HepG2 (cell line): ENCODE results near the gene EPO. TPM values are rescaled to one million over a fixed set of nuclear protein-coding genes. Genes with fewer than 3 reads are reported as not detected.
A peak's percentile ranks its signal among the peaks of the same experiment; 100 is the strongest.

Experiments
- ATF2 ChIP-seq: sonication (generic); formaldehyde crosslinking; IDR thresholded peaks from 2 replicates; pipeline ENCODE4 v1.4.0; 2020; ENCODE audit warnings: missing genetic modification reagents
- CREM ChIP-seq, 2 experiments: sonication (generic) in 1 of 2; formaldehyde crosslinking in 1 of 2; IDR thresholded peaks; 2 replicates each; pipeline versions ENCODE4 v1.4.0 to v1.6.1; 2016 to 2020; ENCODE audit warnings: antibody characterized with exemption in 1 of 2, mild to moderate bottlenecking in 1 of 2, missing genetic modification reagents in 1 of 2
- FOXA3 ChIP-seq: IDR thresholded peaks from 2 replicates; pipeline ENCODE4 v1.6.1; 2016; ENCODE audit warnings: missing genetic modification reagents, missing compliant biosample characterization
- FOXO1 ChIP-seq: sonication (generic); formaldehyde crosslinking; IDR thresholded peaks from 2 replicates; pipeline ENCODE4 v1.4.0; 2020; ENCODE audit warnings: missing genetic modification reagents
- HDAC2 ChIP-seq: sonication (generic); formaldehyde crosslinking; IDR thresholded peaks from 2 replicates; pipeline ENCODE4 v1.4.0; 2020; ENCODE audit warnings: missing genetic modification reagents
- HNRNPL ChIP-seq: fragments of 200-400 bp; formaldehyde crosslinking; IDR thresholded peaks from 2 replicates; pipeline ENCODE4 v1.6.1; 2017; ENCODE audit warnings: mild to moderate bottlenecking, low read depth, low read length
- IKZF1 ChIP-seq: fragments of 450-650 bp; IDR thresholded peaks from 2 replicates; pipeline ENCODE4 v1.7.1; 2016
- MAFF ChIP-seq: IDR thresholded peaks from 2 replicates; pipeline ENCODE4 v1.6.1; 2011; ENCODE audit warnings: low read depth, low read length, improper control_type of control experiment
- MXD1 ChIP-seq: sonication (generic); formaldehyde crosslinking; IDR thresholded peaks from 2 replicates; pipeline ENCODE4 v1.4.0; 2020; ENCODE audit warnings: mild to moderate bottlenecking, missing genetic modification reagents
- PBX3 ChIP-seq: sonication (generic); formaldehyde crosslinking; IDR thresholded peaks from 2 replicates; pipeline ENCODE4 v1.8.1; 2023; ENCODE audit warnings: missing genetic modification reagents, inconsistent platforms, borderline replicate concordance
- PCBP1 ChIP-seq: fragments of 200-400 bp; formaldehyde crosslinking; IDR thresholded peaks from 2 replicates; pipeline ENCODE4 v1.6.1; 2017; ENCODE audit warnings: mild to moderate bottlenecking, low read depth, low read length, borderline replicate concordance
- RBAK ChIP-seq: sonication (generic); formaldehyde crosslinking; IDR thresholded peaks from 2 replicates; pipeline ENCODE4 v1.5.1; 2020; ENCODE audit warnings: mild to moderate bottlenecking, missing genetic modification reagents
- SMAD9 ChIP-seq: sonication (generic); formaldehyde crosslinking; IDR thresholded peaks from 2 replicates; pipeline ENCODE4 v1.5.1; 2020; ENCODE audit warnings: mild to moderate bottlenecking, missing genetic modification reagents
- SPEN ChIP-seq: sonication (generic); formaldehyde crosslinking; IDR thresholded peaks from 2 replicates; pipeline ENCODE4 v1.5.1; 2020; ENCODE audit warnings: low read depth, mild to moderate bottlenecking, missing genetic modification reagents
- SRSF1 ChIP-seq: fragments of 200-400 bp; formaldehyde crosslinking; optimal IDR thresholded peaks from 2 replicates; pipeline ENCODE3; 2017; ENCODE audit warnings: mild to moderate bottlenecking, low read depth, low read length, moderate library complexity
- TEAD3 ChIP-seq: optimal IDR thresholded peaks from 2 replicates; pipeline ENCODE3; 2016; ENCODE audit warnings: borderline replicate concordance
- ZBTB7B ChIP-seq: sonication (generic); formaldehyde crosslinking; IDR thresholded peaks from 2 replicates; pipeline ENCODE4 v1.4.0; 2020; ENCODE audit warnings: missing genetic modification reagents
- ZFP36L2 ChIP-seq: sonication (generic); formaldehyde crosslinking; IDR thresholded peaks from 2 replicates; pipeline ENCODE4 v1.4.0; 2020; ENCODE audit warnings: missing genetic modification reagents
- ZNF230 ChIP-seq: sonication (generic); formaldehyde crosslinking; IDR thresholded peaks from 2 replicates; pipeline ENCODE4 v1.4.0; 2020; ENCODE audit warnings: mild to moderate bottlenecking, missing genetic modification reagents
- ZNF282 ChIP-seq: fragments of 450-650 bp; IDR thresholded peaks from 2 replicates; pipeline ENCODE4 v1.6.1; 2018; ENCODE audit not compliant: partially characterized antibody
- ZNF432 ChIP-seq: sonication (generic); formaldehyde crosslinking; IDR thresholded peaks from 2 replicates; pipeline ENCODE4 v1.5.0; 2020; ENCODE audit warnings: missing genetic modification reagents, mild to moderate bottlenecking, borderline replicate concordance
- ZNF446 ChIP-seq: sonication (generic); formaldehyde crosslinking; IDR thresholded peaks from 2 replicates; pipeline ENCODE4 v1.5.0; 2020; ENCODE audit warnings: mild to moderate bottlenecking, missing genetic modification reagents
- ZNF576 ChIP-seq: sonication (generic); formaldehyde crosslinking; IDR thresholded peaks from 2 replicates; pipeline ENCODE4 v1.4.0; 2020; ENCODE audit warnings: mild to moderate bottlenecking, missing genetic modification reagents
- ZNF639 ChIP-seq: conservative IDR thresholded peaks from 2 replicates; pipeline ENCODE4 v1.6.1; 2018; ENCODE audit warnings: missing genetic modification reagents
- ZNF660 ChIP-seq: sonication (generic); formaldehyde crosslinking; IDR thresholded peaks from 2 replicates; pipeline ENCODE4 v1.5.1; 2020; ENCODE audit warnings: mild to moderate bottlenecking, low read depth, missing genetic modification reagents, borderline replicate concordance
- ZNF678 ChIP-seq: sonication (generic); formaldehyde crosslinking; IDR thresholded peaks from 2 replicates; pipeline ENCODE4 v1.4.0; 2020; ENCODE audit warnings: mild to moderate bottlenecking, missing genetic modification reagents
- ZNF850 ChIP-seq: sonication (generic); formaldehyde crosslinking; conservative IDR thresholded peaks from 2 replicates; pipeline ENCODE4 v1.9.0; 2021; ENCODE audit warnings: mild to moderate bottlenecking, missing genetic modification reagents
- ZZZ3 ChIP-seq: sonication (generic); formaldehyde crosslinking; IDR thresholded peaks from 2 replicates; pipeline ENCODE4 v1.4.0; 2020; ENCODE audit warnings: missing genetic modification reagents, mild to moderate bottlenecking, borderline replicate concordance
- polyA plus RNA-seq, 8 experiments: library from polyadenylated mRNA; depleted of rRNA in 3 of 8; stranded (reverse) in 7 of 8; unstranded in 1 of 8; fragments of >200 nt; fragmentation: Illumina TruSeq in 4 of 8; extraction: Trizol in 4 of 8; gene quantifications; 2 replicates each; pipeline versions ENCODE4 v1.2.1 to v1.2.3, GENCODE V29; 2011 to 2016; ENCODE audit warnings: low read depth in 4 of 8, missing spikeins in 1 of 8, mixed read lengths in 1 of 8; ENCODE audit not compliant: insufficient read depth in 1 of 8
- total RNA-seq, 5 experiments: library from RNA; depleted of rRNA; stranded (reverse); fragments of >200 nt; fragmentation: Illumina TruSeq; extraction: Trizol; gene quantifications; 2 replicates each; pipeline ENCODE4 v1.2.3, GENCODE V29; 2016; ENCODE audit warnings: low read depth in 1 of 5

EPO gene
- total and polyA plus RNA-seq, 2 of the 13 experiments (the other 11 are each of a cell fraction or from before 2014, with no cell fraction given) = 10.3 to 25.7 TPM

GRCh38 chr7:100706672-100707311 lies 13.5 kb upstream of the EPO start (continued):
- TF ChIP-seq ZNF282 = no peak
- no peak for TF ChIP-seq ZNF850
- 0 out of 2 replicates have a peak, but pooled peaks have one; percentile 29 for TF ChIP-seq SPEN (CRISPR knock-in tag)
- TF ChIP-seq FOXA3 = peak; percentile 84
- no peak for TF ChIP-seq PBX3 (CRISPR knock-in tag)
- TF ChIP-seq PCBP1 = no peak
- no peak for TF ChIP-seq FOXO1 (CRISPR knock-in tag)
- peak; percentile 49; the same call in 1 of the 2 replicates for TF ChIP-seq MXD1
- TF ChIP-seq ZNF660 = no peak
- TF ChIP-seq ZFP36L2 (CRISPR knock-in tag) = no peak
- no peak for TF ChIP-seq ZZZ3
- no peak for TF ChIP-seq TEAD3 (CRISPR knock-in tag)
- TF ChIP-seq SRSF1 = no peak
- no peak for TF ChIP-seq RBAK (CRISPR knock-in tag)
- TF ChIP-seq ZNF432 (CRISPR knock-in tag) = no peak
- no peak; the same call in 1 of the 2 replicates for TF ChIP-seq ZNF446 (CRISPR knock-in tag)
- no peak for TF ChIP-seq SMAD9
- TF ChIP-seq ZNF678 = no peak
- TF ChIP-seq ZBTB7B (CRISPR knock-in tag) = no peak
- TF ChIP-seq ZNF576 = no peak
- TF ChIP-seq IKZF1 = no peak
- no peak for TF ChIP-seq MAFF
- no peak for TF ChIP-seq ZNF639 (CRISPR knock-in tag)
- no peak for TF ChIP-seq HNRNPL
- TF ChIP-seq ATF2 (CRISPR knock-in tag) = no peak
- no peak for TF ChIP-seq ZNF230
- TF ChIP-seq CREM (IDR thresholded peaks at IDR 0.05) = peak; percentile 37; the same call in 1 of the 2 replicates
- TF ChIP-seq CREM (CRISPR knock-in tag; IDR thresholded peaks at IDR 0.05) = no peak
- 0 out of 2 replicates have a peak, but pooled peaks have one; percentile 34 for TF ChIP-seq HDAC2 (CRISPR knock-in tag)
